Transverse colon (tissue), 4 donors: ENCODE data around the gene CALN1. TPM values are rescaled to one million over a fixed set of nuclear protein-coding genes. Genes with fewer than 3 reads are reported as not detected.
"Not testable (repeated sequence)": the region's sequence is repeated elsewhere in the genome, so short reads cannot be mapped to it uniquely, and the experiment has no call there.

Experiments used
- DNase-seq: peaks from one replicate; pipeline ENCODE4 v3.0.0-alpha.2; 2019
- H3K27ac ChIP-seq, 4 donors: fragments of 200-600 bp; sonication (generic); 2 replicates each; pipeline ENCODE4 v1.5.1; 2016 to 2018; ENCODE audit warnings: inconsistent platforms in 4 of 4
- H3K27me3 ChIP-seq: fragments of 200-600 bp; sonication (generic); 2 replicates; pipeline ENCODE4 v1.5.1; 2017; ENCODE audit warnings: inconsistent platforms
- H3K36me3 ChIP-seq, 4 donors: fragments of 200-600 bp; sonication (generic); 2 replicates each; pipeline ENCODE4 v1.5.1; 2017 to 2019; ENCODE audit warnings: inconsistent platforms in 4 of 4
- H3K4me1 ChIP-seq, 4 donors: fragments of 200-600 bp; sonication (generic); 2 replicates each; pipeline ENCODE4 v1.5.1; 2017 to 2020; ENCODE audit warnings: inconsistent platforms in 4 of 4
- H3K4me3 ChIP-seq, 4 donors: fragments of 200-600 bp; sonication (generic); 1 replicate in 1 of 4; 2 replicates in 3 of 4; pipeline versions ENCODE4 v1.5.1 to v1.6.1; 2017 to 2019; ENCODE audit warnings: inconsistent platforms in 4 of 4
- H3K9me3 ChIP-seq, 2 donors: fragments of 200-600 bp; sonication (generic); 2 replicates each; pipeline ENCODE4 v1.5.1; 2017 to 2019; ENCODE audit warnings: inconsistent platforms in 2 of 2
- CTCF ChIP-seq, 5 experiments: fragments of 200-600 bp in 3 of 5; fragments of 450-650 bp in 2 of 5; sonication (generic) in 3 of 5; IDR thresholded peaks; 1 replicate in 2 of 5; 2 replicates in 3 of 5; pipeline ENCODE4 v1.5.1; 2016 to 2017; ENCODE audit warnings: antibody characterized with exemption in 5 of 5, inconsistent platforms in 3 of 5, mild to moderate bottlenecking in 2 of 5, moderate library complexity in 1 of 5
- EP300 ChIP-seq: sonication (generic); formaldehyde crosslinking; IDR thresholded peaks from one replicate; pipeline ENCODE4 v1.6.1; 2017; ENCODE audit warnings: antibody characterized with exemption, low read depth
- POLR2A ChIP-seq: fragments of 450-650 bp; IDR thresholded peaks from one replicate; pipeline ENCODE4 v1.6.1; 2016; ENCODE audit warnings: antibody characterized with exemption, mild to moderate bottlenecking, moderate library complexity
- POLR2AphosphoS5 ChIP-seq, 3 donors: sonication (generic); formaldehyde crosslinking; IDR thresholded peaks; one replicate each; pipeline ENCODE4 v1.6.1; 2016; ENCODE audit warnings: antibody characterized with exemption in 3 of 3
- WGBS, 2 donors: methylation state at CpG; one replicate each; pipeline ENCODE4 v1.1.5; 2018; ENCODE audit warnings: low coverage in 1 of 2; 5-methylcytosine and 5-hydroxymethylcytosine counted together
- in situ Hi-C, 4 donors: fragments of 200-750 bp; cut with MboI; loops; one replicate each; pipeline versions ENCODE4 v1.15.0 to v1.15.1; 2017; ENCODE audit warnings: low sequenced_read_pairs in 3 of 4, low pct_ligation_motif_present in 1 of 4, low pct_unique_long_range_greater_than_20kb in 1 of 4
- intact Hi-C: fragments of 100-400 bp; cut with DNase I; formaldehyde crosslinking; loops from one replicate; pipeline ENCODE4 v1.15.1; 2023; ENCODE audit warnings: low total_unique reads
- total RNA-seq, 4 donors: library from RNA; depleted of rRNA; stranded (reverse); fragments of >200 nt; gene quantifications; one replicate each; pipeline ENCODE4 v1.1.0, GENCODE V29; 2016

CALN1 gene
- total RNA-seq, 4 donors from 2014 or later = not detected

DNA sequence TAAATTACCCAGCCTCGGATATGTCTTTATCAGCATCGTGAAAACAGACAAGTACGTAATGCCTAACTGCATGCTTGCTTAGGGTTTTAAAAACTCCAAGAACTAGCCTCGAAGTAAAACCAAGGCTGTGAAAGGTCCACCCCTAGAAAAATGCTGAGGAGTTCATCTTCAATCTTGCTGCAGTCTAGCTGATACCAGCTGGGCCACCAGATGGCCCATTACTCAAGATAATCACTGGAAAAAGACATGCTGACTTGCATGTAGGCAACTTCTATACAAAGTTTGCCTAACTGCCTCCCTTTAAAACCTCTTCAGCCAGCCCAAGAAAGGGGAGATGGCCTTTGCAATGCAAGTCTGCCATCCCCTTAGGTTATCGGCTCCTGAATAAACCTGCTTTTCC is 666.1 kb downstream of the CALN1 start:
- 77% methylated on average over 5 of the region's 5 CpGs; no CpG with 5 or more reads in 1 of the 2 donors for WGBS, 2 donors
- TF ChIP-seq POLR2AphosphoS5 (IDR thresholded peaks at IDR 0.05) = no peak
- no peak for TF ChIP-seq POLR2A
- no peak for TF ChIP-seq CTCF (IDR thresholded peaks at IDR 0.05)
- TF ChIP-seq EP300 = no peak
- no peak for DNase-seq
- intact Hi-C loops (no loop called here), in situ Hi-C loops (no loop called here)
- no peaks in the 10 kb centered on the region for H3K36me3 ChIP-seq
- H3K9me3 ChIP-seq = peaks cover 0 to 4% of the 10 kb centered on the region in 2 donors
- no peaks in the 10 kb centered on the region for H3K27me3 ChIP-seq
- H3K4me3 ChIP-seq = no peak overlapping the region
- H3K4me1 ChIP-seq = no peaks in the 10 kb centered on the region
- H3K27ac ChIP-seq = no peak overlapping the region

- intact Hi-C loops = no loop called here
- Histone ChIP-seq H3K9me3 (no peaks in the 10 kb centered on the region), H3K4me1 (peaks cover 0 to 5% (median 0%) of the 10 kb centered on the region in 4 donors), H3K27me3 (no peaks in the 10 kb centered on the region), H3K27ac (no peak overlapping the region), H3K4me3 (no peak overlapping the region), H3K36me3 (no peaks in the 10 kb centered on the region)
- 76 to 79% methylated on average over 2 to 5 of the region's 5 CpGs for WGBS, 2 donors
- no peak for TF ChIP-seq EP300
- no peak for TF ChIP-seq POLR2A
- no peak for TF ChIP-seq POLR2AphosphoS5 (IDR thresholded peaks at IDR 0.05)
- no peak for TF ChIP-seq CTCF (IDR thresholded peaks at IDR 0.05)
- no peak for DNase-seq
- in situ Hi-C loops = no loop called here
These were observed 672.0 kb downstream of the CALN1 start for GRCh38 chr7:71740174-71740560.

GRCh38 chr7:71739520-71740173 is 672.5 kb downstream of the CALN1 start:
- no peak for DNase-seq
- Histone ChIP-seq H3K27me3 (no peaks in the 10 kb centered on the region), H3K36me3 (no peaks in the 10 kb centered on the region), H3K9me3 (no peaks in the 10 kb centered on the region), H3K4me1 (peaks cover 0 to 5% (median 0%) of the 10 kb centered on the region in 4 donors), H3K4me3 (no peak overlapping the region), H3K27ac (no peak overlapping the region)
- WGBS, 2 donors = 69 to 75% methylated on average over 8 to 10 of the region's 10 CpGs
- in situ Hi-C loops (loop anchor here (5.0 to 10.0 kb wide), 2 partner anchors 882 to 885 kb away; no protein-coding TSS in a partner anchor), intact Hi-C loops (no loop called here)
- TF ChIP-seq CTCF (IDR thresholded peaks at IDR 0.05) (no peak), EP300 (no peak), POLR2A (no peak), POLR2AphosphoS5 (IDR thresholded peaks at IDR 0.05) (no peak)

DNA sequence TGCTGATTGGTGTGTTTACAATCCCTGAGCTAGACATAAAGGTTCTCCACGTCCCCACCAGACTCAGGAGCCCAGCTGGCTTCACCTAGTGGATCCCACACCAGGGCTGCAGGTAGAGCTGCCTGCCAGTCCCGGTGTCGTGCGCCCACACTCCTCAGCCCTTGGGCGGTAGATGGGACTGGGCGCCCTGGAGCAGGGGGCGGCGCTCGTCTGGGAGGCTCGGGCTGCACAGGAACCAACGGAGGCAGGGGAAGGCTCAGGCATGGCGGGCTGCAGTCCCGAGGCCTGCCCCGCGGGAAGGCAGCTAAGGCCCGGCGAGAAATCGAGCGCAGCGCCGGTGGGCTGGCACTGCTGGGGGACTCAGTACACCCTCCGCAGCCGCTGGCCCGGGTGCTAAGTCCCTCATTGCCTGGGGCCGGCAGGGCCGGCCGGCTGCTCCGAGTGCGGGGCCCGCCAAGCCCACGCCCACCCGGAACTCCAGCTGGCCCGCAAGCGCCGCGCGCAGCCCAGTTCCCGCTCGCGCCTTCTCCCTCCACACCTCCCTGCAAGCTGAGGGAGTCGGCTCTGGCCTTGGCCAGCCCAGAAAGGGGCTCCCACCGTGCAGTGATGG is 674.1 kb downstream of the CALN1 start:
- intact Hi-C loops, DNase-seq, H3K4me3 ChIP-seq, H3K4me1 ChIP-seq, H3K27me3 ChIP-seq, H3K9me3 ChIP-seq, H3K36me3 ChIP-seq, H3K27ac ChIP-seq: not testable (repeated sequence)
- WGBS, 2 donors = 29 to 85% methylated on average over 1 to 18 of the region's 42 CpGs
- in situ Hi-C loops = loop anchor here (5.0 to 10.0 kb wide), 2 partner anchors 881 to 883 kb away; no protein-coding TSS in a partner anchor
